Prostate gland (tissue), 2 donors: ENCODE results near the gene TRIM67. TPM values are rescaled to one million over a fixed set of nuclear protein-coding genes. Genes with fewer than 3 reads are reported as not detected.

Experiments used
- DNase-seq: peaks from one replicate; pipeline ENCODE4 v3.0.0-alpha.2; 2019; ENCODE audit warnings: low spot score
- H3K27ac ChIP-seq, 2 donors: fragments of 200-600 bp; sonication (generic); 2 replicates each; pipeline ENCODE4 v1.5.1; 2017 to 2019
- H3K27me3 ChIP-seq: fragments of 200-600 bp; sonication (generic); replicated peaks from 2 replicates; pipeline ENCODE4 v1.5.1; 2019; ENCODE audit not compliant: insufficient read depth
- H3K36me3 ChIP-seq, 2 donors: fragments of 200-600 bp; sonication (generic); 1 replicate in 1 of 2; 2 replicates in 1 of 2; pipeline versions ENCODE4 v1.5.1 to v1.8.1; 2017 to 2019
- H3K4me1 ChIP-seq: fragments of 200-600 bp; sonication (generic); replicated peaks from 2 replicates; pipeline ENCODE4 v1.5.1; 2019
- H3K4me3 ChIP-seq, 2 donors: fragments of 200-600 bp; sonication (generic); 2 replicates each; pipeline ENCODE4 v1.5.1; 2017 to 2019
- H3K9me3 ChIP-seq: fragments of 200-600 bp; sonication (generic); 2 replicates; pipeline ENCODE4 v1.5.1; 2017
- POLR2A ChIP-seq: fragments of 450-650 bp; IDR thresholded peaks from one replicate; pipeline ENCODE4 v1.6.1; 2016; ENCODE audit warnings: antibody characterized with exemption, mild to moderate bottlenecking
- POLR2AphosphoS5 ChIP-seq: sonication (generic); formaldehyde crosslinking; IDR thresholded peaks from one replicate; pipeline ENCODE4 v1.6.1; 2017; ENCODE audit warnings: antibody characterized with exemption
- WGBS: methylation state at CpG from one replicate; pipeline ENCODE4 v1.1.5; 2018; 5-methylcytosine and 5-hydroxymethylcytosine counted together
- intact Hi-C: fragments of 100-400 bp; cut with DNase I; formaldehyde crosslinking; loops from one replicate; pipeline ENCODE4 v1.14.2; 2022
- total RNA-seq, 2 donors: library from RNA; depleted of rRNA; stranded (reverse); fragments of >200 nt; gene quantifications; one replicate each; pipeline ENCODE4 v1.1.0, GENCODE V29; 2016
- TF ChIP-seq, protein P1 (sequence below), 4 experiments: fragments of 200-600 bp in 2 of 4; fragments of 450-650 bp in 2 of 4; sonication (generic) in 2 of 4; IDR thresholded peaks; 1 replicate in 3 of 4; 2 replicates in 1 of 4; pipeline ENCODE4 v1.5.1; 2016 to 2019; ENCODE audit warnings: antibody characterized with exemption in 4 of 4, mild to moderate bottlenecking in 2 of 4, moderate library complexity in 2 of 4

Gene TRIM67
- total RNA-seq, 2 donors from 2014 or later: 0.28 TPM; not detected in 1

DNA sequence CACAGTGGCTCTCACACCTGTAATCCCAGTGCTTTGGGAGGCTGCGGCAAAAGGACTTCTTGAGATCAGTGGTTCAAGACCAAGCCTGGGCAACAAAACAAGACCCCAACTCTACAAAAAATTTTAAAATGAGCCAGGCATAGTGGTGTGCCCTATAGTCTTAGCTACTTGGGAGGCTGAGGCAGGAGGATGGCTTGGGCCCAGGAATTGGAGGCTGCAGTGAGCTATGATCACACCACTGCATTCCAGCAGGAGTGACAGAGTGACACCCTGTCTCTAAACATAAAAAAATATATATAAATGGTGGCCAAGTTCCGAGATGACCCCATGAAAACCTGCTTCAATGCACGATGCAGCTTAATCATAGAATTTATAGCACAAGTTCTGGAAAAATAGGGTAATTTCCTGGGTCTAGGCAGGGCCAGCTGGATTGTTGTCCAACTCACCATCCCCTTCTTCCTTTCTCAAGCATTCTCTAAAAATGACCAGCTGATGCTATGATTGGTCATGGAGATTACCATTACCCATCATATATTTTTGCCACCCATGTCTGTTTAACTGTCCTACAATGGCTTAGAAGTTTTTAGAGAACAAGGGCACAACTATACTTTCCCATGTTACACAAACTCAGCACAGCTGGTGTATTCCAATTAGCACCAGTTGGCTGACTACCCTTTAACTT, 73.8 kb downstream of the TRIM67 start:
- 90% methylated on average over 3 of the region's 3 CpGs for WGBS
- TF ChIP-seq POLR2AphosphoS5 (no peak), POLR2A (no peak)
- TF ChIP-seq, protein P1, sequence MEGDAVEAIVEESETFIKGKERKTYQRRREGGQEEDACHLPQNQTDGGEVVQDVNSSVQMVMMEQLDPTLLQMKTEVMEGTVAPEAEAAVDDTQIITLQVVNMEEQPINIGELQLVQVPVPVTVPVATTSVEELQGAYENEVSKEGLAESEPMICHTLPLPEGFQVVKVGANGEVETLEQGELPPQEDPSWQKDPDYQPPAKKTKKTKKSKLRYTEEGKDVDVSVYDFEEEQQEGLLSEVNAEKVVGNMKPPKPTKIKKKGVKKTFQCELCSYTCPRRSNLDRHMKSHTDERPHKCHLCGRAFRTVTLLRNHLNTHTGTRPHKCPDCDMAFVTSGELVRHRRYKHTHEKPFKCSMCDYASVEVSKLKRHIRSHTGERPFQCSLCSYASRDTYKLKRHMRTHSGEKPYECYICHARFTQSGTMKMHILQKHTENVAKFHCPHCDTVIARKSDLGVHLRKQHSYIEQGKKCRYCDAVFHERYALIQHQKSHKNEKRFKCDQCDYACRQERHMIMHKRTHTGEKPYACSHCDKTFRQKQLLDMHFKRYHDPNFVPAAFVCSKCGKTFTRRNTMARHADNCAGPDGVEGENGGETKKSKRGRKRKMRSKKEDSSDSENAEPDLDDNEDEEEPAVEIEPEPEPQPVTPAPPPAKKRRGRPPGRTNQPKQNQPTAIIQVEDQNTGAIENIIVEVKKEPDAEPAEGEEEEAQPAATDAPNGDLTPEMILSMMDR (IDR thresholded peaks at IDR 0.05): no peak
- Histone ChIP-seq H3K9me3 (no peaks in the 10 kb centered on the region), H3K4me1 (no peaks in the 10 kb centered on the region), H3K36me3 (no peaks in the 10 kb centered on the region), H3K4me3 (no peak overlapping the region), H3K27me3 (no peaks in the 10 kb centered on the region), H3K27ac (peak overlapping the region; percentile 4 to 42)
- DNase-seq: no peak
- intact Hi-C loops: no loop called here

DNA sequence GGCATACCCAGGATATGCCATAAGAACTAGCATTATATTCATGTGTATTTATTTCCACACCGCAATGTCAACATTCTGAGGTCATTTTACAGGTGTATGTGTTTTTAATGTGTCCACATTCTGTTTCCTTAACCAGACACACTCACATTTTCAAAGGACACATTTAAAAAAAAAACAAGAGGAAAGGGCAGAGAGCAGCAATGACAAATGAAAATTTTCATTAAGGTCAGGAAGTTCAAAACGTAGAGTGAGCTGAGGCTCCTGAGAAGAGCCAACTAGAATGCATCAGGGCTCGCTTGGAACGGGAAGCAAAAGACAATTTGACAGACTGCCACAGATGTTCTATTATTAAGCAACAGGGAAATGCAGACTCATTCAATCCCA, 74.3 kb downstream of the TRIM67 start:
- WGBS: 57% methylated on average over 4 of the region's 4 CpGs
- TF ChIP-seq, protein P1 (IDR thresholded peaks at IDR 0.05): no peak
- TF ChIP-seq POLR2AphosphoS5: peak; percentile 82
- DNase-seq: peak; percentile 43
- H3K27me3 ChIP-seq: no peaks in the 10 kb centered on the region
- no peak overlapping the region for H3K4me3 ChIP-seq
- intact Hi-C loops: no loop called here
- H3K9me3 ChIP-seq: no peaks in the 10 kb centered on the region
- no peaks in the 10 kb centered on the region for H3K36me3 ChIP-seq
- no peaks in the 10 kb centered on the region for H3K4me1 ChIP-seq
- H3K27ac ChIP-seq: peak overlapping the region; percentile 36 to 42

DNA sequence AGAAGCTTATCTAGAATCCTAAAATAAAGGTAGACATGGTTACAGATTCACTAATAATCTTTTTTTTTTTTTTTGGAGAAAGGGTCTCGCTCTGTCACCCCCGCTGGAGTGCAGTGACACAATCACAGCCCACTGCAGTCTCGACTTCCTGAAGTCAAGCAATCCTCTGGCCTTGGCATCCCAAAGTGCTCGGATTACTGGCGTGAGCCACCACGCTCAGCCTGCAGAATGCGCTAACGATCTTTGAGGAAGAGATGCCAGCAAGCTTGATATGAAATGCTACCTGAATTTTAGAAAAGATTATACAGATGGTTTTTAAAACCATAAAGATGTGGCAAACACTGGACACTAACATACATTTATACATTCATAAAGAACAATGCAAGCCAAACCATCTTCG, 75.1 kb downstream of the TRIM67 start:
- Histone ChIP-seq H3K36me3 (no peaks in the 10 kb centered on the region), H3K27me3 (no peaks in the 10 kb centered on the region), H3K9me3 (no peaks in the 10 kb centered on the region), H3K4me3 (no peak overlapping the region), H3K4me1 (no peaks in the 10 kb centered on the region), H3K27ac (peak overlapping the region; percentile 36 to 42)
- TF ChIP-seq POLR2AphosphoS5 (no peak), POLR2A (no peak)
- TF ChIP-seq, protein P1 (IDR thresholded peaks at IDR 0.05): no peak
- no peak for DNase-seq
- WGBS: 92% methylated on average over 9 of the region's 9 CpGs
- intact Hi-C loops: no loop called here

DNA sequence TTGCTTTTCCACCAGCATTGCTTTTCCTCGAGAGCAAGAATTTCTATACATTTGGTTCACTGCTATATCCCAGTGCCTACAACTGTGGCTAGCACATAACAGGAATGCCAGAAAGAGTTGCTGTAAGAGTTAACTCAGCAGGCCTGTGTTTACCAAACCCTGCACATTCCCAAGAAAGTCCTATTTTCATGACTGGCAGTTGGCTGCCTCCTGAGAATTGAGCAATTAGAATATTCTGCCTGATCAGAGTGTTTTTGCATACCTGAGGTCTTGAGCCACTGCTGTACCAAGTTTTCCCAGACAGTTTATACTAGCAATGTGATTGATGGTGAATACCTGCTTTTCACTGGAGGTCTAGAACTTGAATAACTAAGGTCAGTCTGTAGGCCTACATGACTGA, 76.4 kb downstream of the TRIM67 start:
- no peak for DNase-seq
- no peak overlapping the region for H3K27ac ChIP-seq
- intact Hi-C loops: no loop called here
- H3K27me3 ChIP-seq: no peaks in the 10 kb centered on the region
- H3K4me1 ChIP-seq: no peaks in the 10 kb centered on the region
- H3K36me3 ChIP-seq: no peaks in the 10 kb centered on the region
- H3K4me3 ChIP-seq: no peak overlapping the region
- H3K9me3 ChIP-seq: no peaks in the 10 kb centered on the region
- TF ChIP-seq, protein P1 (IDR thresholded peaks at IDR 0.05): no peak
- no peak for TF ChIP-seq POLR2A
- TF ChIP-seq POLR2AphosphoS5: no peak
- 97% methylated on average over 1 of the region's 1 CpG for WGBS

DNA sequence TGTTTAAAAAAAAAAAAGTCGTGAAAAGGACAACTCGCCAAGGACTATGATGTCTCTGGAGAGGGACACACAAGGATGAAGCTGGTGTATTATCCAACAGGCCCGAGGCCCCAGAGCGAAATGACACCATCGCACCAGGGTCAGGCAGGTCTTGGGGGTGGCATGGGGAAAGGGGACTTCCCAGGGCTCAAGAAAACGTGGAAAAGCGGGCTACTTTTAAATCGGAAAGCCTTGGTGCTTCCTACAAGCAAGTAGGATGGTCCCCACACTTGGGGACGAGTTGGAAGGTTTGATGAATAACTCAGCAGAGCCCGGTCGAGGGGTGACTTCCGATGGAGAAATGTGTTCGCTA, 78.6 kb downstream of the TRIM67 start:
- peak overlapping the region; percentile 76 to 78 for H3K27ac ChIP-seq
- no peaks in the 10 kb centered on the region for H3K27me3 ChIP-seq
- H3K36me3 ChIP-seq: no peaks in the 10 kb centered on the region
- TF ChIP-seq POLR2AphosphoS5 (no peak), POLR2A (no peak)
- TF ChIP-seq, protein P1 (IDR thresholded peaks at IDR 0.05): no peak
- no peak for DNase-seq
- intact Hi-C loops: loop anchor here (5.0 kb wide), 1 partner anchor 97 kb away; the partner anchor contains the start of genes EXOC8 and SPRTN
- H3K9me3 ChIP-seq: no peaks in the 10 kb centered on the region
- no peaks in the 10 kb centered on the region for H3K4me1 ChIP-seq
- WGBS: 1% methylated on average over 13 of the region's 13 CpGs
- peak overlapping the region; percentile 60 to 75 for H3K4me3 ChIP-seq
